CD14-positive monocyte (primary cell): ENCODE measurements around the gene PLA2G4F. TPM values are rescaled to one million over a fixed set of nuclear protein-coding genes. Genes with fewer than 3 reads are reported as not detected.

Experiments
- DNase-seq, 3 donors: peaks; one replicate each; pipeline ENCODE4 v3.0.0-alpha.2; 2011 to 2022
- H2AFZ ChIP-seq: 2 replicates; pipeline ENCODE4 v1.6.0; 2012; ENCODE audit warnings: mild to moderate bottlenecking, low read depth, low read length, inconsistent platforms; ENCODE audit not compliant: insufficient read depth, poor library complexity, severe bottlenecking
- H3K27ac ChIP-seq, 2 donors: 1 replicate in 1 of 2; 2 replicates in 1 of 2; pipeline ENCODE4 v1.5.1; 2012 to 2013; ENCODE audit warnings: low read length in 2 of 2, control low read depth in 1 of 2, inconsistent platforms in 1 of 2, low read depth in 1 of 2, mild to moderate bottlenecking in 1 of 2
- H3K27me3 ChIP-seq, 2 donors: one replicate each; pipeline versions ENCODE4 v1.6.0 to v1.6.1; 2011 to 2013; ENCODE audit warnings: low read length in 2 of 2; ENCODE audit not compliant: control insufficient read depth in 2 of 2, insufficient read depth in 2 of 2
- H3K36me3 ChIP-seq, 2 donors: replicated peaks in 1 of 2; 1 replicate in 1 of 2; 2 replicates in 1 of 2; pipeline versions ENCODE4 v1.5.1 to v1.6.1; 2012 to 2013; ENCODE audit warnings: low read length in 2 of 2, control low read depth in 1 of 2, inconsistent platforms in 1 of 2, mild to moderate bottlenecking in 1 of 2; ENCODE audit not compliant: insufficient read depth in 2 of 2, control insufficient read depth in 1 of 2
- H3K4me1 ChIP-seq, 2 donors: 1 replicate in 1 of 2; 2 replicates in 1 of 2; pipeline versions ENCODE4 v1.5.1 to v1.6.1; 2012 to 2013; ENCODE audit warnings: low read length in 2 of 2, control low read depth in 1 of 2, inconsistent platforms in 1 of 2, mild to moderate bottlenecking in 1 of 2, moderate library complexity in 1 of 2; ENCODE audit not compliant: insufficient read depth in 2 of 2, control insufficient read depth in 1 of 2
- H3K4me2 ChIP-seq: replicated peaks from 2 replicates; pipeline ENCODE3; 2012; ENCODE audit warnings: low read length, moderate library complexity, mild to moderate bottlenecking; ENCODE audit not compliant: poor library complexity, severe bottlenecking; ENCODE audit errors: extremely low read depth
- H3K4me3 ChIP-seq, 3 experiments: fragments of 200-600 bp in 1 of 3; sonication (generic) in 1 of 3; replicated peaks in 1 of 3; 1 replicate in 2 of 3; 2 replicates in 1 of 3; pipeline ENCODE4 v1.5.1; 2011 to 2013; ENCODE audit warnings: low read length in 3 of 3, mild to moderate bottlenecking in 3 of 3, control low read depth in 2 of 3, low read depth in 2 of 3, inconsistent platforms in 1 of 3, moderate library complexity in 1 of 3
- H3K79me2 ChIP-seq: 2 replicates; pipeline ENCODE4 v1.6.0; 2012; ENCODE audit warnings: mild to moderate bottlenecking, control low read depth, inconsistent platforms, low read length, moderate library complexity; ENCODE audit not compliant: insufficient read depth
- H3K9ac ChIP-seq: 2 replicates; pipeline ENCODE4 v1.6.0; 2017; ENCODE audit warnings: low read length, mild to moderate bottlenecking; ENCODE audit not compliant: insufficient read depth, poor library complexity, severe bottlenecking
- H3K9me3 ChIP-seq, 2 donors: replicated peaks in 1 of 2; 1 replicate in 1 of 2; 2 replicates in 1 of 2; pipeline versions ENCODE4 v1.5.1 to v1.6.1; 2012 to 2013; ENCODE audit warnings: low read length in 2 of 2, control low read depth in 1 of 2; ENCODE audit not compliant: control insufficient read depth in 1 of 2, insufficient read depth in 1 of 2
- H4K20me1 ChIP-seq: 2 replicates; pipeline ENCODE4 v1.6.0; 2012; ENCODE audit warnings: mild to moderate bottlenecking, low read length, control low read depth, moderate library complexity; ENCODE audit not compliant: insufficient read depth
- H3K27ac Mint-ChIP-seq, 7 donors: one replicate each; pipeline ENCODE4 v1.8.0; 2020; ENCODE audit warnings: mild to moderate bottlenecking in 7 of 7, mixed read lengths in 7 of 7, moderate library complexity in 6 of 7, inconsistent platforms in 2 of 7
- H3K27me3 Mint-ChIP-seq, 3 donors: one replicate each; pipeline ENCODE4 v1.8.0; 2021 to 2022; ENCODE audit warnings: low read depth in 3 of 3, mild to moderate bottlenecking in 3 of 3, mixed read lengths in 3 of 3, moderate library complexity in 3 of 3, inconsistent platforms in 1 of 3
- H3K36me3 Mint-ChIP-seq, 2 donors: one replicate each; pipeline ENCODE4 v1.8.0; 2020; ENCODE audit warnings: mixed read lengths in 2 of 2, inconsistent platforms in 1 of 2, mild to moderate bottlenecking in 1 of 2
- H3K4me1 Mint-ChIP-seq: one replicate; pipeline ENCODE4 v1.8.0; 2020; ENCODE audit warnings: mild to moderate bottlenecking, mixed read lengths
- H3K4me3 Mint-ChIP-seq, 2 donors: one replicate each; pipeline ENCODE4 v1.8.0; 2020; ENCODE audit warnings: mild to moderate bottlenecking in 2 of 2, mixed read lengths in 2 of 2, moderate library complexity in 1 of 2
- H3K9me3 Mint-ChIP-seq, 7 donors: one replicate each; pipeline ENCODE4 v1.8.0; 2020 to 2022; ENCODE audit warnings: mixed read lengths in 7 of 7, mild to moderate bottlenecking in 6 of 7, moderate library complexity in 6 of 7, inconsistent platforms in 2 of 7
- WGBS: methylation state at CpG from one replicate; pipeline ENCODE4 v1.1.5; 2013; ENCODE audit warnings: missing lambda C conversion rate; ENCODE audit not compliant: insufficient coverage; 5-methylcytosine and 5-hydroxymethylcytosine counted together
- intact Hi-C, 2 donors: fragments of 100-400 bp; cut with micrococcal nuclease; formaldehyde crosslinking; loops; one replicate each; pipeline versions ENCODE4 v1.15.0 to v1.15.1; 2023
- polyA plus RNA-seq, 3 donors: library from polyadenylated mRNA; depleted of rRNA in 1 of 3; unstranded in 2 of 3; stranded (reverse) in 1 of 3; fragments of 300-500 nt in 2 of 3; fragments of >200 nt in 1 of 3; fragmentation: Illumina TruSeq in 2 of 3; gene quantifications; 1 replicate in 2 of 3; 2 replicates in 1 of 3; pipeline ENCODE4 v1.2.3, GENCODE V29; 2012 to 2021
- TF ChIP-seq, protein P1 (sequence below): fragments of 200-600 bp; IDR thresholded peaks from one replicate; pipeline ENCODE4 v1.8.0; 2022; ENCODE audit warnings: antibody characterized with exemption, mild to moderate bottlenecking

Gene PLA2G4F
- polyA plus RNA-seq, 3 donors = not detected

- TF ChIP-seq, protein P1, sequence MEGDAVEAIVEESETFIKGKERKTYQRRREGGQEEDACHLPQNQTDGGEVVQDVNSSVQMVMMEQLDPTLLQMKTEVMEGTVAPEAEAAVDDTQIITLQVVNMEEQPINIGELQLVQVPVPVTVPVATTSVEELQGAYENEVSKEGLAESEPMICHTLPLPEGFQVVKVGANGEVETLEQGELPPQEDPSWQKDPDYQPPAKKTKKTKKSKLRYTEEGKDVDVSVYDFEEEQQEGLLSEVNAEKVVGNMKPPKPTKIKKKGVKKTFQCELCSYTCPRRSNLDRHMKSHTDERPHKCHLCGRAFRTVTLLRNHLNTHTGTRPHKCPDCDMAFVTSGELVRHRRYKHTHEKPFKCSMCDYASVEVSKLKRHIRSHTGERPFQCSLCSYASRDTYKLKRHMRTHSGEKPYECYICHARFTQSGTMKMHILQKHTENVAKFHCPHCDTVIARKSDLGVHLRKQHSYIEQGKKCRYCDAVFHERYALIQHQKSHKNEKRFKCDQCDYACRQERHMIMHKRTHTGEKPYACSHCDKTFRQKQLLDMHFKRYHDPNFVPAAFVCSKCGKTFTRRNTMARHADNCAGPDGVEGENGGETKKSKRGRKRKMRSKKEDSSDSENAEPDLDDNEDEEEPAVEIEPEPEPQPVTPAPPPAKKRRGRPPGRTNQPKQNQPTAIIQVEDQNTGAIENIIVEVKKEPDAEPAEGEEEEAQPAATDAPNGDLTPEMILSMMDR = no peak
- Histone ChIP-seq H3K27me3 (no peaks in the 10 kb centered on the region), H3K4me1 (no peaks in the 10 kb centered on the region), H2AFZ (no peak overlapping the region), H3K9me3 (no peaks in the 10 kb centered on the region), H4K20me1 (peaks cover 38% of the 10 kb centered on the region), H3K36me3 (peaks cover 50 to 76% of the 10 kb centered on the region in 2 donors), H3K27ac (peak overlapping the region in 1 of 2 donors; percentile 26), H3K4me3 (no peak overlapping the region), H3K79me2 (peaks cover 45% of the 10 kb centered on the region), H3K9ac (no peak overlapping the region), H3K4me2 (no peak overlapping the region)
- intact Hi-C loops = no loop called here
- WGBS = no CpG with 5 or more reads among the region's 5 CpGs
- H3K27ac Mint-ChIP-seq = peak overlapping the region in 3 of 7 donors; percentile 63 to 73 (median 63)
- H3K36me3 Mint-ChIP-seq = peaks cover 56 to 89% of the 10 kb centered on the region in 2 donors
- H3K4me3 Mint-ChIP-seq = no peak overlapping the region
- peaks cover 2% of the 10 kb centered on the region for H3K4me1 Mint-ChIP-seq
- H3K27me3 Mint-ChIP-seq = peaks cover 0 to 2% (median 0%) of the 10 kb centered on the region in 3 donors
- DNase-seq = peak; percentile 19 to 69 (median 56)
- H3K9me3 Mint-ChIP-seq = peaks cover 0 to 4% (median 1%) of the 10 kb centered on the region in 7 donors
These were observed 38.1 kb upstream of the PLA2G4F start for GRCh38 chr15:42194513-42194912.

- Histone ChIP-seq H3K9ac (no peak overlapping the region), H2AFZ (no peak overlapping the region), H3K79me2 (peaks cover 39% of the 10 kb centered on the region), H3K9me3 (no peaks in the 10 kb centered on the region), H3K4me1 (no peaks in the 10 kb centered on the region), H3K4me2 (no peak overlapping the region), H3K27me3 (no peaks in the 10 kb centered on the region), H4K20me1 (peaks cover 30% of the 10 kb centered on the region), H3K4me3 (no peak overlapping the region), H3K36me3 (peaks cover 49 to 76% of the 10 kb centered on the region in 2 donors), H3K27ac (no peak overlapping the region)
- WGBS = no CpG with 5 or more reads among the region's 3 CpGs
- DNase-seq = no peak
- intact Hi-C loops = no loop called here
- Mint-ChIP-seq H3K9me3 (peaks cover 0 to 4% (median 1%) of the 10 kb centered on the region in 7 donors), H3K36me3 (peaks cover 54 to 90% of the 10 kb centered on the region in 2 donors), H3K27me3 (peaks cover 0 to 2% (median 0%) of the 10 kb centered on the region in 3 donors), H3K4me1 (peaks cover 2% of the 10 kb centered on the region), H3K27ac (no peak overlapping the region), H3K4me3 (no peak overlapping the region)
- TF ChIP-seq, protein P1 = no peak
These were observed 36.9 kb upstream of the PLA2G4F start for GRCh38 chr15:42193383-42193782.
